ENCODE data around the gene BLMH. TPM values are rescaled to one million over a fixed set of nuclear protein-coding genes. Genes with fewer than 3 reads are reported as not detected.

BLMH gene
- total RNA-seq, 3 donors from 2014 or later = 20.5 to 29.4 (median 21.3) TPM

GRCh38 chr17:30315106-30315505 is 23.4 kb upstream of the BLMH start:
- Histone ChIP-seq H3K27me3 (no peaks in the 10 kb centered on the region), H3K4me3 (no peak overlapping the region), H3K9me3 (no peaks in the 10 kb centered on the region), H3K4me1 (no peaks in the 10 kb centered on the region), H3K36me3 (no peaks in the 10 kb centered on the region), H3K27ac (no peak overlapping the region)
- no peak for DNase-seq (ENCODE audit: low spot score in 2 of 2)
- TF ChIP-seq CTCF (IDR thresholded peaks at IDR 0.05) (no peak), POLR2AphosphoS5 (IDR thresholded peaks at IDR 0.05) (no peak), POLR2A (IDR thresholded peaks at IDR 0.05) (no peak)
- intact Hi-C loops (cut with DNase I; ENCODE audit: low total_unique reads) = no loop called here

DNA sequence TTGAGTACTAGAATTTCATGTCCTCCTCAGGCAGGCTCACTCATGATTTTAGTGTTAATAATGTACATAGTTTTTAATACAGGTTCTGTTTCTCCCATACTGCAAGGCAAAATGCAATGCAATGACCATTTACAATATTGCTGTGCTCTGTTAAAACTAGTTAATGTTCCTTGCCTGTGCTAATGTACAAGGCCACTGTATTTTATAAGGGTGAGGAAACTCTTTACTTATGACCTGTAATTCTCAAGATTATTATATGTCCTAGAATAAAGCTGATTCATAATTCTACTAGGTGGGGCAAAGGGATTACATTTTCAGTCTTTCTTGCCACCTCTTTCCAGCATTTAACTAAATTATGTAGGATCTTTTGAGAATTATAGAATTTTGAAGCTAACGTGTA is 22.7 kb upstream of the BLMH start:
- no peaks in the 10 kb centered on the region for H3K27me3 ChIP-seq
- H3K9me3 ChIP-seq = no peaks in the 10 kb centered on the region
- no peaks in the 10 kb centered on the region for H3K4me1 ChIP-seq
- intact Hi-C loops (cut with DNase I; ENCODE audit: low total_unique reads) = no loop called here
- H3K27ac ChIP-seq = no peak overlapping the region
- no peak for DNase-seq (ENCODE audit: low spot score in 2 of 2)
- TF ChIP-seq POLR2AphosphoS5 (IDR thresholded peaks at IDR 0.05) (no peak), POLR2A (IDR thresholded peaks at IDR 0.05) (no peak), CTCF (IDR thresholded peaks at IDR 0.05) (no peak)
- H3K4me3 ChIP-seq = no peak overlapping the region
- H3K36me3 ChIP-seq = no peaks in the 10 kb centered on the region

GRCh38 chr17:30312226-30312625 is 20.5 kb upstream of the BLMH start:
- TF ChIP-seq POLR2AphosphoS5 (IDR thresholded peaks at IDR 0.05) (no peak), CTCF (IDR thresholded peaks at IDR 0.05) (no peak), POLR2A (IDR thresholded peaks at IDR 0.05) (no peak)
- intact Hi-C loops (cut with DNase I; ENCODE audit: low total_unique reads) = no loop called here
- Histone ChIP-seq H3K36me3 (no peaks in the 10 kb centered on the region), H3K27ac (no peak overlapping the region), H3K4me3 (no peak overlapping the region), H3K9me3 (no peaks in the 10 kb centered on the region), H3K27me3 (no peaks in the 10 kb centered on the region), H3K4me1 (no peaks in the 10 kb centered on the region)
- no peak for DNase-seq (ENCODE audit: low spot score in 2 of 2)

DNA sequence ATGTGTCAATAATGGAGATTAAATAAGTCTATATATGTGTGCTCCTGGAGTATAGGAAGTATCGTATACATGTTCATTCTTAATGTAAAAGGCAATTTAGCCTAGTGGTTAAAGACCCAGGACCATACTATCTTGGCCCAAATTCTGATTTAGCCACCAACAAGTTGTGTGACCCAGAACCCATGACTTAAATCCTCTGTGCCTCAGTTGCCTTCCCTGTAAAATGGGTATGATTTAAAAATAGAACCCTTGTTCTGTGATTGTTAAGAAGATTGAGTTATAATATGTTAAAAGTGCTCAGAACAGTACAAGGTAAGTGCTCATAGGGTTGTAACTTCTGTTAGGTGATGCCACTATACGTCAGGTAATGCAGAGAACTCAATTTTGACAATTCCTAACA is 18.8 kb upstream of the BLMH start:
- TF ChIP-seq POLR2A (IDR thresholded peaks at IDR 0.05) (no peak), CTCF (IDR thresholded peaks at IDR 0.05) (no peak), POLR2AphosphoS5 (IDR thresholded peaks at IDR 0.05) (no peak)

DNA sequence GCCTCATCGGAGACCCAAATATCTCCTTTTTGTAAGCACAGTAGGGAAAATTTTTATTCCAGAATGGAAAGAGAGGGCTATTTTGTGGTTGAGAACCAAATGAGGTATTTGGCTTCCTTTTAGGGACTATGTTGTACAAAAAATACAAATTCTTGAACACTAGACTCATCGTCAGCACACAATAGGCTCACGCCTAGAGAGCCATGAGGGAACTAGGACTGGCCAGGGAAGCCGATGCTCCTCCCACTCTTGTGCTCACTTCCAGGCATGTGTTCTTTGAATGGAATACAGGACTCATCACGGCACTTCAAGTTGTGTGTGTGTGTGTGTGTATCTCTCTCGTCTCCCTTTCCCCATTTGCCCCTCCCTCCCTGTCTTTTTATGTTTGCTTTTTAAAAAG is 17.8 kb upstream of the BLMH start:
- Histone ChIP-seq H3K36me3 (no peaks in the 10 kb centered on the region), H3K4me1 (no peaks in the 10 kb centered on the region), H3K4me3 (no peak overlapping the region), H3K9me3 (no peaks in the 10 kb centered on the region), H3K27ac (no peak overlapping the region), H3K27me3 (no peaks in the 10 kb centered on the region)
- TF ChIP-seq POLR2AphosphoS5 (IDR thresholded peaks at IDR 0.05) = no peak
- no peak for TF ChIP-seq POLR2A (IDR thresholded peaks at IDR 0.05)
- TF ChIP-seq CTCF (IDR thresholded peaks at IDR 0.05) = no peak
- intact Hi-C loops (cut with DNase I; ENCODE audit: low total_unique reads) = no loop called here
- DNase-seq (ENCODE audit: low spot score in 2 of 2) = no peak

More for the DNA sequence above, 18.8 kb upstream of the BLMH start:
- Histone ChIP-seq H3K4me1 (no peaks in the 10 kb centered on the region), H3K4me3 (no peak overlapping the region), H3K36me3 (no peaks in the 10 kb centered on the region), H3K9me3 (no peaks in the 10 kb centered on the region), H3K27me3 (no peaks in the 10 kb centered on the region), H3K27ac (no peak overlapping the region)
- no peak for DNase-seq (ENCODE audit: low spot score in 2 of 2)
- intact Hi-C loops (cut with DNase I; ENCODE audit: low total_unique reads) = no loop called here
